Neural cell (in vitro differentiated cells): ENCODE results near the gene CFAP61. TPM values are rescaled to one million over a fixed set of nuclear protein-coding genes. Genes with fewer than 3 reads are reported as not detected.

Experiments used
- H2AFZ ChIP-seq: fragments of 200-600, 300-800 bp; sonication (generic), shearing (Covaris generic); 2 replicates; pipeline ENCODE4 v1.6.0; 2014; ENCODE audit warnings: low read depth, mild to moderate bottlenecking, antibody characterized with exemption, low read length, moderate library complexity
- H3F3A ChIP-seq: fragments of 200-600 bp; shearing (Covaris generic); 2 replicates; pipeline ENCODE4 v1.6.1; 2016; ENCODE audit warnings: mild to moderate bottlenecking, moderate library complexity, mixed read lengths, antibody characterized with exemption, low read length; ENCODE audit not compliant: insufficient read depth, poor library complexity, severe bottlenecking
- H3K27ac ChIP-seq: fragments of 200-600, 300-800 bp; sonication (generic), shearing (Covaris generic); 2 replicates; pipeline ENCODE4 v1.5.1; 2014; ENCODE audit warnings: mild to moderate bottlenecking, low read length, moderate library complexity
- H3K27me3 ChIP-seq: fragments of 300-800, 200-600 bp; sonication (generic), shearing (Covaris generic); 2 replicates; pipeline ENCODE4 v1.6.0; 2014; ENCODE audit warnings: mild to moderate bottlenecking, low read depth, low read length, moderate library complexity; ENCODE audit not compliant: insufficient read depth
- H3K36me3 ChIP-seq: fragments of 300-800, 200-600 bp; sonication (generic), shearing (Covaris generic); 2 replicates; pipeline ENCODE4 v1.5.1; 2014; ENCODE audit warnings: mild to moderate bottlenecking, antibody characterized with exemption, low read length, moderate library complexity; ENCODE audit not compliant: insufficient read depth
- H3K4me2 ChIP-seq: fragments of 300-800, 200-600 bp; sonication (generic), shearing (Covaris generic); 2 replicates; pipeline ENCODE4 v1.6.0; 2014; ENCODE audit warnings: mild to moderate bottlenecking, low read length
- H3K4me3 ChIP-seq: fragments of 300-800, 200-600 bp; sonication (generic), shearing (Covaris generic); 2 replicates; pipeline ENCODE4 v1.5.1; 2014; ENCODE audit warnings: mild to moderate bottlenecking, low read length, moderate library complexity
- H3K79me2 ChIP-seq: fragments of 200-600 bp; shearing (Covaris generic); replicated peaks from 2 replicates; pipeline ENCODE4 v1.6.0; 2014; ENCODE audit warnings: mild to moderate bottlenecking, low read length, moderate library complexity; ENCODE audit not compliant: insufficient read depth
- H3K9ac ChIP-seq: fragments of 300-800, 200-600 bp; sonication (generic), shearing (Covaris generic); 2 replicates; pipeline ENCODE4 v1.6.1; 2016; ENCODE audit warnings: mild to moderate bottlenecking, low read length, mixed read lengths
- H3K9me2 ChIP-seq: fragments of 200-600 bp; shearing (Covaris generic); 2 replicates; pipeline ENCODE4 v1.6.1; 2016; ENCODE audit warnings: mild to moderate bottlenecking, low read length, mixed read lengths; ENCODE audit not compliant: insufficient read depth
- H3K9me3 ChIP-seq: fragments of 200-600, 300-800 bp; sonication (generic), shearing (Covaris generic); 2 replicates; pipeline ENCODE4 v1.6.1; 2016; ENCODE audit warnings: mild to moderate bottlenecking, mixed run types, low read length, moderate library complexity, mixed read lengths
- H4K20me1 ChIP-seq: fragments of 200-600 bp; shearing (Covaris generic); 2 replicates; pipeline ENCODE4 v1.6.1; 2016; ENCODE audit warnings: mild to moderate bottlenecking, mixed run types; ENCODE audit not compliant: insufficient read depth
- EP300 ChIP-seq: fragments of 450-650 bp; conservative IDR thresholded peaks from 2 replicates; pipeline ENCODE4 v1.6.1; 2014; ENCODE audit warnings: antibody characterized with exemption, mild to moderate bottlenecking, moderate library complexity; ENCODE audit not compliant: poor library complexity, severe bottlenecking
- EZH2 ChIP-seq: fragments of 200-600, 300-800 bp; shearing (Covaris generic), sonication (generic); IDR thresholded peaks from 2 replicates; pipeline ENCODE4 v1.6.1; 2014; ENCODE audit warnings: antibody characterized with exemption, low read length, borderline replicate concordance, mild to moderate bottlenecking; ENCODE audit not compliant: insufficient read depth, poor library complexity, severe bottlenecking
- MXI1 ChIP-seq: fragments of 450-650 bp; conservative IDR thresholded peaks from 2 replicates; pipeline ENCODE4 v1.6.1; 2014; ENCODE audit warnings: antibody characterized with exemption, mild to moderate bottlenecking; ENCODE audit not compliant: poor library complexity, severe bottlenecking
- POLR2AphosphoS5 ChIP-seq: IDR thresholded peaks from 2 replicates; pipeline ENCODE4 v1.6.1; 2012
- RAD21 ChIP-seq: fragments of 450-650 bp; conservative IDR thresholded peaks from 2 replicates; pipeline ENCODE4 v1.6.1; 2014; ENCODE audit warnings: antibody characterized with exemption, mild to moderate bottlenecking, moderate library complexity
- SMC3 ChIP-seq: fragments of 450-650 bp; conservative IDR thresholded peaks from 2 replicates; pipeline ENCODE4 v1.6.1; 2014; ENCODE audit warnings: antibody characterized with exemption, mild to moderate bottlenecking, moderate library complexity; ENCODE audit not compliant: poor library complexity
- TAF1 ChIP-seq: IDR thresholded peaks from 2 replicates; pipeline ENCODE4 v1.6.1; 2012; ENCODE audit warnings: low read depth
- polyA plus RNA-seq: library from polyadenylated mRNA; depleted of rRNA; stranded (reverse); fragments of >200 nt; gene quantifications from 2 replicates; pipeline ENCODE4 v1.2.3, GENCODE V29; 2014
- TF ChIP-seq, protein P1 (sequence below): fragments of 450-650 bp; IDR thresholded peaks from 2 replicates; pipeline ENCODE4 v1.5.1; 2014; ENCODE audit warnings: antibody characterized with exemption, mild to moderate bottlenecking, moderate library complexity; ENCODE audit not compliant: poor library complexity, severe bottlenecking
- TF ChIP-seq, protein P2 (sequence below): IDR thresholded peaks from 2 replicates; pipeline ENCODE4 v1.6.1; 2012; ENCODE audit warnings: borderline replicate concordance

CFAP61 gene
- polyA plus RNA-seq, 1 donor from 2014 or later = 0.42 TPM

DNA sequence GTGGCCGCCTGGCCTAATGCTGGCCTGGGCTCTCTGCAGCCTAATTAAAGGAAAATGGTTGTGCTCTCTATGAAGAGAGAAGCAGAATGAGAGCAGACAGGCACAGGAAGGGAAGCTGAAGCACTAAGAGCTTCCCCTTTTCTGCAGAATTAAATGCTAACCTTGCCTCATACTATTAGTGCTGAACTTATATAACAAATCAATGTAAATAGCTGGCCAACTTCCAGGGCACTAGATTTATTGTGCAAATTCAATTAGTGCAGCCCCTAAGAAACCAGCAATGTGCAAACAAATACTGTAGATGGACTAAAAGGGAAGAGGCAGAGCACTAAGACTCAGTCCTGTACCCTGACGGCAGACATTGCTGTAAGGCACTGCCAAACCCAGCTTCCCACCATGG, 279.5 kb downstream of the CFAP61 start:
- no peaks in the 10 kb centered on the region for H3K9me3 ChIP-seq
- H3K4me2 ChIP-seq = no peak overlapping the region
- no peak for TF ChIP-seq MXI1
- TF ChIP-seq RAD21 = no peak
- TF ChIP-seq, protein P1, sequence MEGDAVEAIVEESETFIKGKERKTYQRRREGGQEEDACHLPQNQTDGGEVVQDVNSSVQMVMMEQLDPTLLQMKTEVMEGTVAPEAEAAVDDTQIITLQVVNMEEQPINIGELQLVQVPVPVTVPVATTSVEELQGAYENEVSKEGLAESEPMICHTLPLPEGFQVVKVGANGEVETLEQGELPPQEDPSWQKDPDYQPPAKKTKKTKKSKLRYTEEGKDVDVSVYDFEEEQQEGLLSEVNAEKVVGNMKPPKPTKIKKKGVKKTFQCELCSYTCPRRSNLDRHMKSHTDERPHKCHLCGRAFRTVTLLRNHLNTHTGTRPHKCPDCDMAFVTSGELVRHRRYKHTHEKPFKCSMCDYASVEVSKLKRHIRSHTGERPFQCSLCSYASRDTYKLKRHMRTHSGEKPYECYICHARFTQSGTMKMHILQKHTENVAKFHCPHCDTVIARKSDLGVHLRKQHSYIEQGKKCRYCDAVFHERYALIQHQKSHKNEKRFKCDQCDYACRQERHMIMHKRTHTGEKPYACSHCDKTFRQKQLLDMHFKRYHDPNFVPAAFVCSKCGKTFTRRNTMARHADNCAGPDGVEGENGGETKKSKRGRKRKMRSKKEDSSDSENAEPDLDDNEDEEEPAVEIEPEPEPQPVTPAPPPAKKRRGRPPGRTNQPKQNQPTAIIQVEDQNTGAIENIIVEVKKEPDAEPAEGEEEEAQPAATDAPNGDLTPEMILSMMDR = no peak
- no peak for TF ChIP-seq SMC3
- no peak for TF ChIP-seq POLR2AphosphoS5
- no peak for TF ChIP-seq EZH2
- no peak for TF ChIP-seq TAF1
- no peak for TF ChIP-seq EP300
- TF ChIP-seq, protein P2, sequence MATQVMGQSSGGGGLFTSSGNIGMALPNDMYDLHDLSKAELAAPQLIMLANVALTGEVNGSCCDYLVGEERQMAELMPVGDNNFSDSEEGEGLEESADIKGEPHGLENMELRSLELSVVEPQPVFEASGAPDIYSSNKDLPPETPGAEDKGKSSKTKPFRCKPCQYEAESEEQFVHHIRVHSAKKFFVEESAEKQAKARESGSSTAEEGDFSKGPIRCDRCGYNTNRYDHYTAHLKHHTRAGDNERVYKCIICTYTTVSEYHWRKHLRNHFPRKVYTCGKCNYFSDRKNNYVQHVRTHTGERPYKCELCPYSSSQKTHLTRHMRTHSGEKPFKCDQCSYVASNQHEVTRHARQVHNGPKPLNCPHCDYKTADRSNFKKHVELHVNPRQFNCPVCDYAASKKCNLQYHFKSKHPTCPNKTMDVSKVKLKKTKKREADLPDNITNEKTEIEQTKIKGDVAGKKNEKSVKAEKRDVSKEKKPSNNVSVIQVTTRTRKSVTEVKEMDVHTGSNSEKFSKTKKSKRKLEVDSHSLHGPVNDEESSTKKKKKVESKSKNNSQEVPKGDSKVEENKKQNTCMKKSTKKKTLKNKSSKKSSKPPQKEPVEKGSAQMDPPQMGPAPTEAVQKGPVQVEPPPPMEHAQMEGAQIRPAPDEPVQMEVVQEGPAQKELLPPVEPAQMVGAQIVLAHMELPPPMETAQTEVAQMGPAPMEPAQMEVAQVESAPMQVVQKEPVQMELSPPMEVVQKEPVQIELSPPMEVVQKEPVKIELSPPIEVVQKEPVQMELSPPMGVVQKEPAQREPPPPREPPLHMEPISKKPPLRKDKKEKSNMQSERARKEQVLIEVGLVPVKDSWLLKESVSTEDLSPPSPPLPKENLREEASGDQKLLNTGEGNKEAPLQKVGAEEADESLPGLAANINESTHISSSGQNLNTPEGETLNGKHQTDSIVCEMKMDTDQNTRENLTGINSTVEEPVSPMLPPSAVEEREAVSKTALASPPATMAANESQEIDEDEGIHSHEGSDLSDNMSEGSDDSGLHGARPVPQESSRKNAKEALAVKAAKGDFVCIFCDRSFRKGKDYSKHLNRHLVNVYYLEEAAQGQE = no peak
- H3K4me3 ChIP-seq = no peak overlapping the region
- H3K36me3 ChIP-seq = no peaks in the 10 kb centered on the region
- H3K27me3 ChIP-seq = no peaks in the 10 kb centered on the region
- no peaks in the 10 kb centered on the region for H4K20me1 ChIP-seq
- H2AFZ ChIP-seq = no peak overlapping the region
- H3K27ac ChIP-seq = no peak overlapping the region
- H3K9ac ChIP-seq = peak overlapping the region; percentile 14
- no peaks in the 10 kb centered on the region for H3K79me2 ChIP-seq
- H3F3A ChIP-seq = no peaks in the 10 kb centered on the region
- no peaks in the 10 kb centered on the region for H3K9me2 ChIP-seq

DNA sequence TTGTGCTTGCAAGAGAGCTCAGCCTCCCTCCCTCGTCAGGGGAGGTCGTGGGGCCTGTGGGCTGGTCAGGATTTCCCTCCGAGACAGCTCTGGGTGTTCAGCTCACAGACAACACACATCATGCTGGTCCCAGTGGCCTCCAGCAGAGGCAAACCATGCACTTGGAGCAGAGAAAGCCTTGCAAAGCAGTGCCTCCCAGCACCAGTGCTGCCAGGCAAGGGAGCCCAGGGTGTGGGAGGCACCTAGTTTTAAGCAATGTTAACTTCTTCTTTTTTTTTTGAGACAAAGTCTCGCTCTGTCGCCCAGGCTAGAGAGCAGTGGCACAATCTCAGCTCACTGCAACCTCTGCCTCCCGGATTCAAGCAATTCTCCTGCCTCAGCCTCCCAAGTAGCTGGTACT, 281.5 kb downstream of the CFAP61 start:
- H3K4me2 ChIP-seq = no peak overlapping the region
- H4K20me1 ChIP-seq = no peaks in the 10 kb centered on the region
- H3F3A ChIP-seq = no peaks in the 10 kb centered on the region
- no peaks in the 10 kb centered on the region for H3K9me2 ChIP-seq
- no peaks in the 10 kb centered on the region for H3K79me2 ChIP-seq
- H2AFZ ChIP-seq = no peak overlapping the region
- H3K27me3 ChIP-seq = no peaks in the 10 kb centered on the region
- H3K4me3 ChIP-seq = no peak overlapping the region
- TF ChIP-seq RAD21 (no peak), POLR2AphosphoS5 (no peak), SMC3 (no peak), EZH2 (no peak), EP300 (no peak), MXI1 (no peak), TAF1 (no peak)
- TF ChIP-seq, protein P1 = no peak
- TF ChIP-seq, protein P2 = no peak
- H3K9me3 ChIP-seq = no peaks in the 10 kb centered on the region
- H3K36me3 ChIP-seq = no peaks in the 10 kb centered on the region
- no peak overlapping the region for H3K9ac ChIP-seq
- no peak overlapping the region for H3K27ac ChIP-seq
